ENCODE results near the gene GMPS. TPM values are rescaled to one million over a fixed set of nuclear protein-coding genes. Genes with fewer than 3 reads are reported as not detected.
"Not testable (repeated sequence)": the region's sequence is repeated elsewhere in the genome, so short reads cannot be mapped to it uniquely, and the experiment has no call there.

Gene GMPS
- total RNA-seq = 27.6 TPM
- long read RNA-seq, full-length matches to known transcripts = 58 of 61 reads
- long read RNA-seq, partial matches to known transcripts = 1 of 61 reads
- long read RNA-seq, other reads (novel, unspliced or antisense) = 2 of 61 reads

DNA sequence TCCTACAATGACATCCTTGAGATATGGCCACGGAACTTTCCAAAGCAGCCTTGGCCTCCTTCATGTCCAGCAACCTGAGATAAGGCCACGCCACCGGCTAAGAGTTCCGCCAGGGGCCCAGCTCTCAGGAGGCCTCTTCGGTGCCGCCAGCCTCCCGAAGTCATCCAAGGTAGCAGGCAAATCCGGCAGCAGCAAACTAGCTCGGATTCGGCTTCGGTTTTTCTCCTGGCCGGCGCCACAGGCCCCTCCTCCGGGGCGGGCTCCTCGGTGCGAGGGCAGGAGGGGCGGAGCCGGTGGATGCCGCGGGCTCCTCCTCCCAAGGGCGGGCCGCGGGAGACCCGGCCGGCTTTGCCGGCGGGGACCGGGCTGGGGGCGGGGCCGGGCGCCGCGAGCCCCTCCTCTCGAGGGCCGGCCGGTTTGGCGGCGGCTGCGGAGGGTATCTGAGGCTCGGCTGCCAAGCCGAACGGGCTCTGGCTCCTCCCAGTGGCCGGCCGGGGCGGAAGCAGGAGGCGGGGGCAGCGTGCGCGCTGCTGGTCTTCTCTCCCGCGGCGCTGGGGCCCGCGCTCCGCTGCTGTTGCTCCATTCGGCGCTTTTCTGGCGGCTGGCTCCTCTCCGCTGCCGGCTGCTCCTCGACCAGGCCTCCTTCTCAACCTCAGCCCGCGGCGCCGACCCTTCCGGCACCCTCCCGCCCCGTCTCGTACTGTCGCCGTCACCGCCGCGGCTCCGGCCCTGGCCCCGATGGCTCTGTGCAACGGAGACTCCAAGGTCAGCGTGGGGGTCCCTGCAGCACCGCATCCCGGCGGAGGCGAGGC, at the start of gene GMPS:
Gene GMPS, plus strand, starts transcription at position 518 of the 812 bp plus-strand sequence. Its CDS starts 221 bp downstream, at position 739.
- ATAC-seq (ENCODE audit: poor library complexity) (peak; percentile 99), DNase-seq (peak; percentile 96)
- intact Hi-C loops (cut with DNase I) = loop anchor here (2.0 to 10.0 kb wide), 2 partner anchors 16 to 116 kb away; partner anchors contain the start of gene SLC33A1

DNA sequence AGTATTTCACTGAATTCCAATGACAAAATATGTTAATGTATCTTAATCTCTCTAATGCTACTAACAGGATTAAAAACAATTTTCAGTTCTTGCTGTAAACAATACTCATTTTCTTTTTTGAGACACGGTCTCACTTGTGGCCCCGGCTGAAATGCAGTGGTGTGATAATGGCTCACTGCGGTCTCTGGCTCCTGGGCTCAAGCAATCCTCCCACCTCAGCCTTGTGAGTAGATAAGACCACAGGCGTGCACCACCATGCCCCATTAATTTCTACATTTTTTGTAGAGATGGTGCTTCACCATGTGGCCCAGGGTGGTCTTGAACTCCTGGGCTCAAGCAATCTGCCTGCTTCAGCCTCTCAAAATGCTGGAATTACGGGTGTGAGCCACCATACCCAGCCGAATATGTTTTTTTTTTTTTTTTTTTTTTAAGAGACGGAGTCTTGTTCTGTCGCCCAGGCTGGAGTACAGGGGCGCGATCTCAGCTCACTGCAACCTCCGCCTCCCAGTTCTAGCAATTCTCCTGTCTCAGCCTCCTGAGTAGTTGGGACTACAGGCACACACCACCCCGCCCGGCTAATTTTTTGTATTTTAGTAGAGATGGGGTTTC, 41.9 kb upstream of the GMPS start:
- ATAC-seq (ENCODE audit: poor library complexity); DNase-seq; intact Hi-C loops (cut with DNase I): not testable (repeated sequence)

DNA sequence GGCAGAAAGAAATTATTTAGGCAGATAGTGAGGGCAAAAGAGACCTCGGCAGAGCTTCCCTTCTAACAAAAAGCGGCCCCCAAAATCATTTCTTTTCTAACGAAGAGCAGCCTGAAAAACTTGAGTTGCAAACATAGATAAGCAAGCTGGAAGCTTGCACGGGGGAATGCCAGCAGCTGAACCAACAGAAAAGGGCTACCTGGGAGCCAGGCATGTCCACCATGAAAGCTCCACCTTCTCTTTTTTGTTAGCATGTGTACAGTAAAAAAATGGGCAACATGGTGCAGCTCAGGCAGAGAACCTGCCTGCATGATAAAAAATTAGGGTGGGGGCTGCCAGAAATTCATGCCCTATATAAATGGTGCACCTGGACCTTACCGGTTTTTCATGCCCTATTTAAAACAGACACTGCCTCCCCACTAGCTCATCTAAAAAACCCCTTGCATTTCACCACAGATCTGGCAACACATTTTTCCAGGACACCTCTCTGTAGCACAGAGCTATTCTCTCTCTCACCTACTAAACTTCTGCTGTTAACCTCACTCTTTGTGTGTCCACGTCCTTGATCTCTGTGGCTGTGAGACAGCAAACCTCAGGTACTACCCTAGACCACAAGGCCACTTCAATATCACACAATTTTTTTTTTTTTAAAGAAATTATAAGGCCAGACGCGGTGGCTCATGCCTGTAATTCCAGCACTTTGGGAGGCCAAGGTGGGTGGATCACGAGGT, 34.9 kb upstream of the GMPS start:
- DNase-seq (no peak), ATAC-seq (ENCODE audit: poor library complexity) (no peak)
- intact Hi-C loops (cut with DNase I) = no loop called here

DNA sequence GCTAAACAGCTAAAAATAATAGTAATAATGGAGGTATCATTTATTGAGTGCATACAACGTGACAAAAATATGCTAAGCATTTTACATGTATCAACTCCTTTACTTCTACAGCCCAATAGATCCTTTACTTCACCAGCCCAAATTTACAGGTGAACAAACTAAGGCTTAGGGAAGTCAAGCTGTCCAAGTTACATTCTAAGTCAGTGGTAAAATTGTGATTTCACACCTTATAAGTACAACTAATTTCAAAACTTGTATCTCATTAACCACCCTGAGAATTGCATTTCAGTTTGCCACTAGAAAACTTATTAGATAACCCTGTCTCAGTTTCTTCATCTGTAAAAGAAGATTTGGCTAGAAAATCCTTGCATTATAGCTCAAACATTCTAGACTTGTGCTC, 26.9 kb upstream of the GMPS start:
- DNase-seq (no peak), ATAC-seq (ENCODE audit: poor library complexity) (no peak)
- intact Hi-C loops (cut with DNase I) = no loop called here

DNA sequence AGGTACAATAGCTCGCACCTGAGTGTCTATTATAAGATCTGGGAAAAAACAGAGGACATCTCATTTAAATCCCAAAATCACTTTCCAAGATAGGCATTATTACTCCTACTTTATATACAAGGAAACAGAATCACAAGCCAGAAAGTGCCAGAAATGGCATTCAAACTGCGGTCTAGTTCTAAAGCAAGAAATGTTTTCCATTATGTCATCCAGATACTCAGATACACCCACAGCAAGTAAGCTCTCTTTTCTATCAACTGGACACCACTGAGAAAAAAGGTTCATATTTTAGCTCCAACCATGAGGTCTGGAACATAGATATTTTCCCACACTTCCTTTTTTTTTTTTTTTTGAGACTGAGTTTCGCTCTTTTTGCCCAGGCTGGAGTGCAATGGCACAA, 24.3 kb upstream of the GMPS start:
- DNase-seq (no peak), ATAC-seq (ENCODE audit: poor library complexity) (no peak)
- intact Hi-C loops (cut with DNase I) = no loop called here

DNA sequence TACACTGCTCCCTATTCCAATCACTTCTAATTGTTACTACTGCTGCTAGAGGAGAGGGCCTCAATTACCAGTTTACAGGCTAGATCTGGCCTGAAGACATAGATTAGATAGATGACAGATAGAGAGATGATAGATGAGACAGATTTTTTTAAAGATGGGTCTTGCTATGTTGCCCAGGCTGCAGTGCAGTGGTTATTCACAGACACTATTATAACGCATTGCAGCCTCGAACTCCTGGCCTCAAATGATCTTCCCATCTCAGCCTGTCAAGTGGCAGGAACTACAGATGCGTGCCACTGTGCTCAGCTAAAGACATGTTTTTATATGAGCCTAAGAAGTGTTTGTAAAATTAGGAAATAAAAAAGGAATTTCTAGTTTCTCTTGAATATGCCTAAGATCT, 22.5 kb upstream of the GMPS start:
- DNase-seq (no peak), ATAC-seq (ENCODE audit: poor library complexity) (no peak)
- intact Hi-C loops (cut with DNase I) = no loop called here

DNA sequence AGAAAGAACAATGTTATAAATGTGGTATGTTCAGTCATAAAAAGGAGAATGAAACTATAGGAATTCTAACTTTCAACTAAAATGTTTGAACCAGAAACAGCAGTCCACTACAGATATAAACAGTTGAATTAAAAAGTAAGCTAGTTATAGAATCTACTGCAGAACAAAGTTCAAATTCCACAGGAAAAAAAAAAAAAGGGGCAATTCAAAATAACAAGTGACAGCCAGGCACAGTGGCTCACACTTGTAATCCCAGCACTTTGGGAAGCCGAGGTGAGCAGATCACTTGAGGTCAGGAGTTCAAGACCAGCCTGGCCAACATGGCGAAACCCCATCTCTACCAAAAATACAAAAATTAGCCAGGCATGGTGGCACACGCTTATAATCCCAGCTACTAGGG, 21.0 kb upstream of the GMPS start:
- ATAC-seq (ENCODE audit: poor library complexity); intact Hi-C loops (cut with DNase I); DNase-seq: not testable (repeated sequence)

DNA sequence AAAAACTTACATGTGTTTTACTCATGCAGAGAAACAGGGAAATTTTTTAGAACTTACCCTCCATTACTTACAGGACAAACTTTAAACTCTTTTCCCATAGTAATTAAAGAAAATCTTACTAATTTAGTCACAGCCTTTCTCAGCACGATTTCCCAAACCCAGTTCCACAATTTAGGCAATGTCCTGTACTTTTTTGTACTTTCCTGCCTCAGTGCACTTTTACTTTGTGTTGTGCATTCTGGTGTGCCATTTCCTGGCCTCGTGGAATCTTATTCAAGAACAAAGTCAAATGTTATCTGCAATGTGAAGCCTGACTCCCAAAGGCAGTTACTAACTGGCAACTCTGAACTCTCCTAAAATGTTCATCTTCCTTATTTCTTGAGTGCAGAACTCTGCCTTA, 18.1 kb upstream of the GMPS start:
- DNase-seq (no peak), ATAC-seq (ENCODE audit: poor library complexity) (no peak)
- intact Hi-C loops (cut with DNase I) = no loop called here

DNA sequence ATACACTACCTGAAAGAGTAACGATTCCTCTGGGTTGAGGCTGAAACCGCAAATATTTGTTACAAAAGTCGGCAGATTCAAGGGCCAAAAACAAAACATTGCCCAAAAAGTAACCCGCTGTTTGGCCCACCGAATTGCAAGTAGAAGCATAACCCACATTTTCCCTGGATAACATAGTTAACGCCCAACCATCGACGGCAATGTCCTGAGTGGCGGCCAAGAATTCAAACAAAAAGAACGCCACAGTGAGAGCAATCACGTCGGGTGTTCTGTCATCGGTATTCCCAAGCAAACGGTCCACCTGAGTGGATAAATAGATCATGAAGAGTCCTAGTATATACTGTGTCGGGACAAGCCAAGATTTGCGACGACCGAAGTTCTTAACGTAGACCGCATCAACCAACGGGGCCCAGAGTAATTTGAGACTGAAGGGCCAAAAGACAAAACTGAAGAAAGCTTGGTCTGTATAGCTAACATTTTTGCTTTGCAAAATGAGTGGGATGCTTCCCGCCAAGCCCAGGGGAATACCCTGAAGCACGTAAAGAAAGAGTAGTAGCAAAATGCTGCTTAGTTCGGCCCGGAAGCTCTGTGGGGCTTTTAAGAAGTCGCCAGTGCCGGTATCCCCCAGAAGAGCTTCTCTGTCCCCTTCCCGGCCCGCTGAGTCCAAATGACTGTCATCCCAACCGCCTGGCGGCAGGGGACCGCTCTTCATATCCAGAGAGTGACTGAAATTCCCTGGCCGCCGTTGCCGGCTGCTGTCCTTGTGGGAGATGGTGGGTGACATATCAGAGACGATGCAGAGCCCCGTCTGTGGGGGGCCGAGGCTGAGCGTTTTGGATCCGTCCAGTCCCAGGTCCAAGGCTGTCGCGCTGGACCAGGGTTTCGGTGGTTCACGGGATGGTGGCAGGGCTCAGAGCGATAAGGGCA, 17.0 kb upstream of the GMPS start:
- ATAC-seq (ENCODE audit: poor library complexity) = peak; percentile 23
- intact Hi-C loops (cut with DNase I) = loop anchor here (2.0 kb wide), 1 partner anchor 17 kb away; the partner anchor contains the start of gene GMPS

DNA sequence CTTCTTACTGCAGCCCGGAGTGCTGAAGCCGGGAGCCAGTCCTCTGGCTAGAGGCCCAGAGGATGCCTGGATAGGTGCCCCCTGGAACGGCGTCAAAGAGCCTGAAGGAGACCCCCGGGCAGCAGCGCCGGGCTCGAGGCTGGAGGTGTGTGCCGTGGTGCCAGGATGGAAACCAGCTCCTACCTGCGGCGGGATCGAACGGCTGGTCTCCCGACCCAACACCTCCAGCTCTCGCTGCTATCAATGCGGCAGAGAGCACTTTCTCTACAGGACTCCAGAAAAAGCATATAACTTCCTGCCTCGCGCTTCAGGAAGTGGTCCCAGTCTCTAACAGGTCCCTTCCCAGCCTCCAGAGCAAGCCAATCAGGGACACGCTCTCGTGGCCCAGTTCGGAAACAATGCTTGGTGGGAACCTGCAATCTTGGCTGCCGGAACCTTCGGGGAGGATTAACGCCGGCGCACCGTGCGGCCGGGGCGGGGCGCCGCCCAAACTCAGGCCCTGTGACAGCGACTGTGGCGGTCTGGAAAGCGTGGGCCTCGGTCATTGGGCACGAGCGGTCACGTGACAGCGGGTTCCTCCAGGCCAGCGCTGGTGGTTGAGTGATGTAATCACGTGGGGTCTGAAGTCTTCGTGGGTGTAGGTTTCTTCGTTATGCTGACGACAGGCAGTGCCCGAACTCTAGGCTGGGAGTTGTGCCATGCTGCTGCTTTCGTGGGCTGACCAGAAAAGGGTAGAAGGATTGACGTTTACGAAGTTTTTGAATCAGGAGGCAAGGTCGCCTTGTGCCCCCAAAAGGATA, 16.1 kb upstream of the GMPS start, which contains the start of gene SLC33A1:
Gene SLC33A1, minus strand, starts transcription at position 287 of the 800 bp plus-strand sequence. CDS start 430 bp downstream, outside the sequence.
- ATAC-seq (ENCODE audit: poor library complexity) (peak; percentile 98), DNase-seq (peak; percentile 99)
- intact Hi-C loops (cut with DNase I) = loop anchor here (2.0 kb wide), 1 partner anchor 16 kb away; the partner anchor contains the start of gene GMPS

More for the DNA sequence above, 17.0 kb upstream of the GMPS start:
- DNase-seq = peak; percentile 67

DNA sequence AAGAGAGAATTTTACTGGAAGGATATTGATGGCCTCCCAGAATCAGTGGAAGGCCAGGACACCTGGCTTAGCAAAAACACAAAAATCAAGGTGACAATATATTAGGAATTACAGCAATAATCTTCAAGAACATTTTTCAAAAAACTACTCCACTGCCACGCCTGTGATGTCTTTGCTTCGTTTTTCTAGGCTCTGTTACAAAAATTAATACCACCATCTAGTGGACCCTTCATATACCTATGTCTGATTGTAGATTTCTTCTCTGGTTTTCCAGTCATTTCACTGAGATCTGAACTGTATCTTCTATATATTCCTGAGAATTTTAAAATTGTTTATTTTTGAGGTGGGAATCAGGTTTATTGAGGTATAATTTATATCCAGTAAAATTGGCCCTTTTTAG, 10.6 kb upstream of the GMPS start:
- ATAC-seq (ENCODE audit: poor library complexity) (no peak), DNase-seq (no peak)
- intact Hi-C loops (cut with DNase I) = no loop called here

DNA sequence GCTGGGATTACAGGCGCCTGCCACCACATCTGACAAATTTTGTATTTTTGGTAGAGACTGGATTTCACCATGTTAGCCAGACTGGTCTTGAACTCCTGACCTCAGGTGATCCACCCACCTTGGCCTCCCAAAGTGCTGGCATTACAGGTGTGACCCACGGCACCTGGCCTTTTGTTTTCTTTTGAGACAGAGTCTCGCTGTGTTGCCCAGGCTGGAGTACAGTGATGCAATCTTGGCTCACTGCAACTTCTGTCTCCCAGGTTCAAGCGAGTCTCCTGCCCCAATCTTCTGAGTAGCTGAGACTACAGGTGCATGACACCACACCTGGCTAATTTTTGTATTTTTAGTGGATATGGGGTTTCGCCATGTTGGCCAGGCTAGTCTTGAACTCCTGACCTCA, 10.0 kb upstream of the GMPS start:
- ATAC-seq (ENCODE audit: poor library complexity); intact Hi-C loops (cut with DNase I); DNase-seq: not testable (repeated sequence)

DNA sequence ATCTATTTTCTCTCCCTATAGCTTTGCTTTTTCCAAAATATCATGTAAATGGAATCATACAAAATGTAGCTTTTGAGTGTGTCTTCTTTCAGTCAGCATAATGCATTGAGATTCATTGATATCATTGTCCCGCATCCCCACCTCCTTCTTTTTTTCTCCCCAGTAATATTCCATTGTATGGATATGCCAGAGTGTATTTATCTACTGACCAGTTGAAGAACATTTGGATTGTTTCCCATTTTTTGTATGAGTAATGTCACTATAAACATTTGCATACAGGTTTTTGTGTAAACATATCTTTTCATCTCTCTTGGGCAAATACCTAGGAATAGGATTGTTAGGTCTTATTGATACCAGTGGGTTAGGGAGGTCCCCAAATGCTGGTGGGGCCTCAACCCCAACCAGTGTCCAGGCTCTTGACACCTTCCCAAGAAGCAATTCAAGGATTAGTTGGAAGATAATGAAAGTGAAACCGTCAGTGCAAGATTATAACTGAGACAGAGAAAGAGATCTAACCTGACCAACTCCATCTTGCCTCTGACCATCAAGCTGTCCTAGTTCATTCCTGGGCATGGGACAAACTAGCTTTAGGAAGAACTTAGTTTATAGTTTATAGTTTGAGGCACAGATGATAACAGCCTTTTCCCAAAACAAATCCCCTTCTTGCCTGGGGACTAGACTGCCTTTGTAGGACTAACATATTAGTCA, 8.8 kb upstream of the GMPS start:
- no peak for ATAC-seq (ENCODE audit: poor library complexity)
- no peak for DNase-seq
- intact Hi-C loops (cut with DNase I) = no loop called here

DNA sequence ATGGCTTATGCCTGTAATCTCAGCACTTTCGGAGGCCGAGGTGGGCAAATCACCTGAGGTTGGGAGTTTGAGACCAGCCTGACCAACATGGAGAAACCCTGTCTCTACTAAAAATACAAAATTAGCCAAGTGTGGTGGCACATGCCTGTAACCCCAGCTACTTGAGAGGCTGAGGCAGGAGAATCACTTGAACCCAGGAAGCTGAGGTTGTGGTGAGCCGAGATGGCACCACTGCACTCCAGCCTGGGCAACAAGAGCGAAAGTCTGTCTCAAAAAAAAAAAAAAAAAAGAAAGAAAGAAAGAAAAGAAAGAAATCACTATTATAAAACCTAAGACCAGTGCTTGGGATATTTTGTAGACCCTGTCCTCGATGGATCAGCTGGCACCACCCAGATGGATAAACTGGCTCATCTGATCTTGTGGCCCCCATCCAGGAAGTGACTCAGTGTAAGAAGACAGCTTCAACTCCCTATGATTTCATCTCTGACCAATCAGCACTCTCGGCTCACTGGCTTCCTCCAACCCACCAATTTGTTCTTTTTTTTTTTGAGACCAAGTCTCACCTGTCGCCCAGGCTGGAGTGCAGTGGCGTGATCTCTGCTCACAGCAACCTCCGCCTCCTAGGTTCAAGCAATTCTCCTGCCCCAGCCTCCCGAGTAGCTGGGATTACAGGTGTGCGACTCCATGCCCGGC, 8.0 kb upstream of the GMPS start:
- DNase-seq; ATAC-seq (ENCODE audit: poor library complexity); intact Hi-C loops (cut with DNase I): not testable (repeated sequence)

DNA sequence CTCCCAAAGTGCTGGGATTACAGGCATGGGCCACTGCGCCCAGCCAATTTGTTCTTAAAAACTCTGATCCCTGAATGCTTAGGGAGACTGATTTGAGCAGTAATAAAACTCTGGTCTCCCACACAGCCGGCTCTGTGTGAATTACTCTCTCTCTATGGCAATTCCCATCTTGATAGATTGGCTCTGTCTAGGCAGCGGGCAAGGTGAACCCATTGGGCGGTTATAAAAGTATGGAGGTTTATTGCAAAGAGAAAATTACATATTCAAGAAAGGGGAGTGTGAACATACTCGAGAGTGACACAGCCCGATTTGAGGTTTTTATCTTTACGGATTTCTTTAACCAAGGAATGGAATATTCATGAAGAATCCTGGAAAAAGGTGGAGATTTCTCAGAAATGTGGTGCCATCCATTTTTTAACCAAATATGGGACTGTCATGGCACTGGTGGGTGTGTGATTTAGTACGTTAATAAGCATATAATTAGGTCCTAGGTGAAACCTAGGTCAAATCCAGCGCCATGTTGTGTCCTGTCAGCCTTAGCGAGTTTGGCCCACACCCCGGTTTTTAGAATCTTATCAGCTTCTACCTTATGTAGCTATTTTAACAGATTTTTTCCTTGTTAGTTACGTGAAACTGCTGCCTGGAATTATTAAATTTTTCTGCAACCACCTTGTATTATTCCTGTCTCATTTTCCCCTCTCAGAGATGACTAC, 7.2 kb upstream of the GMPS start:
- no peak for ATAC-seq (ENCODE audit: poor library complexity)
- no peak for DNase-seq
- intact Hi-C loops (cut with DNase I) = no loop called here
